Measurements from ENCODE around the gene MMP28. TPM values are rescaled to one million over a fixed set of nuclear protein-coding genes. Genes with fewer than 3 reads are reported as not detected.
A peak's percentile ranks its signal among the peaks of the same experiment; 100 is the strongest.

MMP28 gene
- total and polyA plus RNA-seq, 2 donors (not counting 1 experiment from before 2014, with no cell fraction given): 0.15 to 2.0 TPM

GRCh38 chr17:35765756-35766488 lies 29.5 kb downstream of the MMP28 start:
- ChIA-PET POLR2A (no interaction called here), CTCF (interaction anchor here (2.0 to 10.2 kb wide), 4 partner anchors 29 to 42 kb away, joined by 23 to 349 read pairs (median 48); partner anchors contain the start of genes MMP28 and TAF15)
- no peak overlapping the region for H3K4me3 Mint-ChIP-seq
- no peaks in the 10 kb centered on the region for H3K79me2 ChIP-seq (ENCODE audit: control insufficient read depth, insufficient read depth, low read length)
- H3K27me3 ChIP-seq (replicated peaks in 1 of 4; ENCODE audit: control extremely low read depth in 1 of 4, control insufficient read depth in 3 of 4, insufficient read depth in 4 of 4, low read length in 3 of 4): no peaks in the 10 kb centered on the region
- no peak overlapping the region for H3K4me3 ChIP-seq (ENCODE audit: control extremely low read depth in 1 of 5, extremely low read depth in 1 of 5, insufficient read depth in 1 of 5, low read depth in 2 of 5, low read length in 4 of 5)
- H3K4me2 ChIP-seq (replicated peaks; ENCODE audit: low read depth, low read length, poor library complexity, severe bottlenecking): no peak overlapping the region
- intact Hi-C loops (cut with micrococcal nuclease): loop anchor here (2.0 to 10.0 kb wide), 2 partner anchors 719 to 785 kb away; partner anchors contain the start of genes LIG3 and ZNHIT3
- peaks cover 3% of the 10 kb centered on the region for H3K27me3 Mint-ChIP-seq
- DNase-seq: no peak
- H3K4me1 Mint-ChIP-seq: peaks cover 8% of the 10 kb centered on the region
- no peak overlapping the region for H3K27ac ChIP-seq (ENCODE audit: low read length in 2 of 2)
- ATAC-seq (ENCODE audit: low read depth): no peak
- no peaks in the 10 kb centered on the region for H3K9me3 Mint-ChIP-seq (ENCODE audit: insufficient read depth)
- no peak overlapping the region for H3K27ac Mint-ChIP-seq
- H2AFZ ChIP-seq (ENCODE audit: insufficient read depth, low read depth, low read length, poor library complexity, severe bottlenecking): no peak overlapping the region
- no peaks in the 10 kb centered on the region for H4K20me1 ChIP-seq (ENCODE audit: control insufficient read depth, insufficient read depth, low read length, poor library complexity, severe bottlenecking)
- 92% methylated on average over 5 of the region's 8 CpGs for WGBS (ENCODE audit: insufficient coverage)
- peaks cover 7 to 13% of the 10 kb centered on the region in 2 donors for H3K4me1 ChIP-seq (ENCODE audit: control insufficient read depth in 2 of 2, insufficient read depth in 2 of 2, low read length in 2 of 2)
- H3K9ac ChIP-seq (ENCODE audit: low read length): no peak overlapping the region
- H3K36me3 ChIP-seq (replicated peaks in 1 of 2; ENCODE audit: control extremely low read depth in 1 of 2, control insufficient read depth in 1 of 2, extremely low read depth in 1 of 2, insufficient read depth in 2 of 2, low read length in 1 of 2): no peaks in the 10 kb centered on the region
- H3K9me3 ChIP-seq (ENCODE audit: control extremely low read depth in 1 of 3, control insufficient read depth in 2 of 3, insufficient read depth in 1 of 3, low read length in 2 of 3): peaks cover 0 to 3% (median 0%) of the 10 kb centered on the region in 3 donors
- TF ChIP-seq, protein P1, sequence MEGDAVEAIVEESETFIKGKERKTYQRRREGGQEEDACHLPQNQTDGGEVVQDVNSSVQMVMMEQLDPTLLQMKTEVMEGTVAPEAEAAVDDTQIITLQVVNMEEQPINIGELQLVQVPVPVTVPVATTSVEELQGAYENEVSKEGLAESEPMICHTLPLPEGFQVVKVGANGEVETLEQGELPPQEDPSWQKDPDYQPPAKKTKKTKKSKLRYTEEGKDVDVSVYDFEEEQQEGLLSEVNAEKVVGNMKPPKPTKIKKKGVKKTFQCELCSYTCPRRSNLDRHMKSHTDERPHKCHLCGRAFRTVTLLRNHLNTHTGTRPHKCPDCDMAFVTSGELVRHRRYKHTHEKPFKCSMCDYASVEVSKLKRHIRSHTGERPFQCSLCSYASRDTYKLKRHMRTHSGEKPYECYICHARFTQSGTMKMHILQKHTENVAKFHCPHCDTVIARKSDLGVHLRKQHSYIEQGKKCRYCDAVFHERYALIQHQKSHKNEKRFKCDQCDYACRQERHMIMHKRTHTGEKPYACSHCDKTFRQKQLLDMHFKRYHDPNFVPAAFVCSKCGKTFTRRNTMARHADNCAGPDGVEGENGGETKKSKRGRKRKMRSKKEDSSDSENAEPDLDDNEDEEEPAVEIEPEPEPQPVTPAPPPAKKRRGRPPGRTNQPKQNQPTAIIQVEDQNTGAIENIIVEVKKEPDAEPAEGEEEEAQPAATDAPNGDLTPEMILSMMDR (IDR thresholded peaks at IDR 0.05): no peak

DNA sequence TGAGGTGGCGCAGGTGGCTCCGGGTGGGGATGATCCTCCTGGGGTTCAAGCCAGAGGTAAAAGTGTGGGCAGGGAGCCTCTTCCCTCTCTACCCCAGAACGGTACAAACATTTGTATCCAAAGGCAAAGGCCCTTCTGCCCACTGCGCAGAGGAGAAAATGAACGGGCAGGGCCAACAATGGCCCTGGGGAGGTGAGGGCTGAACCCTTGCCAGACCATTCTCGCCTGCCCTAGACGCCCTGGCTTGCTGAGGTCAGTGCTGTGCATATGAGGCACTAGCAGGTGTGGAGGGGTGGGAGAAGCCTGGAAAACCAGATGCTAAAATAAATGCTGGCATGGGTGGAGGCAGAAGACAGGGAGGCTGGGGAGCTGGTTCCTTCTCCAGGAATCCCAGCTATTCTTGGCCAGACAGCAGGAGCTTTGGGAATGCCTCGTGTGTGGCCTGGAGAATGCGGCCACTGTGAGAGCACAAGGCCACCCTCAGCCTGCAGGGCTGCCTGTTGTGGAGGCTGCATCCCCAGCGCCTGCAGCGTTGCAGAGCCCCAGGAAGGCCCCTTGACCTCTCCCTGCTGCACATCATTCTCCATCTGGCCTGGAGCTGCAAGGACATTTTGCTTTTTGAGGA lies 30.2 kb downstream of the MMP28 start:
- no peak overlapping the region for H3K27ac ChIP-seq (ENCODE audit: low read length in 2 of 2)
- Mint-ChIP-seq H3K4me3 (peak overlapping the region; percentile 94), H3K4me1 (peaks cover 8% of the 10 kb centered on the region), H3K27ac (peak overlapping the region; percentile 89), H3K27me3 (no peaks in the 10 kb centered on the region), H3K9me3 (ENCODE audit: insufficient read depth) (no peaks in the 10 kb centered on the region)
- H3K9me3 ChIP-seq (ENCODE audit: control extremely low read depth in 1 of 3, control insufficient read depth in 2 of 3, insufficient read depth in 1 of 3, low read length in 2 of 3): peaks cover 0 to 2% (median 0%) of the 10 kb centered on the region in 3 donors
- H3K9ac ChIP-seq (ENCODE audit: low read length): peak overlapping the region; percentile 85
- POLR2A ChIA-PET: interaction anchor here (1.0 to 1.7 kb wide), 3 partner anchors 37 to 44 kb away, joined by 3 to 33 read pairs (median 5); partner anchors contain the start of gene TAF15
- intact Hi-C loops (cut with micrococcal nuclease): loop anchor here (2.0 to 10.0 kb wide), 2 partner anchors 720 to 784 kb away; partner anchors contain the start of genes LIG3 and ZNHIT3
- DNase-seq (no peak), ATAC-seq (ENCODE audit: low read depth) (no peak)
- H3K27me3 ChIP-seq (replicated peaks in 1 of 4; ENCODE audit: control extremely low read depth in 1 of 4, control insufficient read depth in 3 of 4, insufficient read depth in 4 of 4, low read length in 3 of 4): no peaks in the 10 kb centered on the region
- no peaks in the 10 kb centered on the region for H4K20me1 ChIP-seq (ENCODE audit: control insufficient read depth, insufficient read depth, low read length, poor library complexity, severe bottlenecking)
- peak overlapping the region; percentile 99 for H3K4me2 ChIP-seq (replicated peaks; ENCODE audit: low read depth, low read length, poor library complexity, severe bottlenecking)
- H3K79me2 ChIP-seq (ENCODE audit: control insufficient read depth, insufficient read depth, low read length): no peaks in the 10 kb centered on the region
- H3K36me3 ChIP-seq (replicated peaks in 1 of 2; ENCODE audit: control extremely low read depth in 1 of 2, control insufficient read depth in 1 of 2, extremely low read depth in 1 of 2, insufficient read depth in 2 of 2, low read length in 1 of 2): no peaks in the 10 kb centered on the region
- CTCF ChIA-PET: interaction anchor here (1.0 to 10.2 kb wide), 18 partner anchors 10 to 384 kb away, joined by 3 to 349 read pairs (median 10); partner anchors contain the start of genes MMP28, PEX12 and TAF15
- H3K4me1 ChIP-seq (ENCODE audit: control insufficient read depth in 2 of 2, insufficient read depth in 2 of 2, low read length in 2 of 2): peaks cover 7 to 13% of the 10 kb centered on the region in 2 donors
- peak overlapping the region; percentile 99 for H2AFZ ChIP-seq (ENCODE audit: insufficient read depth, low read depth, low read length, poor library complexity, severe bottlenecking)
- peak overlapping the region in 2 of 5 experiments; percentile 82 to 88 for H3K4me3 ChIP-seq (ENCODE audit: control extremely low read depth in 1 of 5, extremely low read depth in 1 of 5, insufficient read depth in 1 of 5, low read depth in 2 of 5, low read length in 4 of 5)
- WGBS (ENCODE audit: insufficient coverage): 93% methylated on average over 8 of the region's 11 CpGs
- TF ChIP-seq EZH2 (IDR thresholded peaks at IDR 0.05; ENCODE audit: borderline replicate concordance, insufficient read depth, low read depth, low read length, poor library complexity, severe bottlenecking): no peak
- TF ChIP-seq, protein P1 (IDR thresholded peaks at IDR 0.05): no peak
